Mesodermal cell (in vitro differentiated cells): Measurements from ENCODE around the gene NCAPG2.

Source experiments
- H3K27ac ChIP-seq: 2 replicates; pipeline ENCODE4 v1.7.0; 2013; ENCODE audit warnings: mild to moderate bottlenecking, low read depth, low read length, moderate library complexity; ENCODE audit not compliant: severe bottlenecking
- H3K36me3 ChIP-seq: 2 replicates; pipeline ENCODE4 v1.7.1; 2013; ENCODE audit warnings: mild to moderate bottlenecking, low read length, moderate library complexity; ENCODE audit not compliant: control insufficient read depth, insufficient read depth
- H3K4me1 ChIP-seq: one replicate; pipeline ENCODE4 v1.7.1; 2013; ENCODE audit warnings: mild to moderate bottlenecking, low read length; ENCODE audit not compliant: insufficient read depth, control insufficient read depth, poor library complexity, severe bottlenecking
- H3K4me3 ChIP-seq: 2 replicates; pipeline ENCODE4 v1.7.0; 2013; ENCODE audit warnings: low read length, control low read depth, mild to moderate bottlenecking; ENCODE audit not compliant: insufficient read depth, poor library complexity, severe bottlenecking; ENCODE audit errors: extremely low read depth
- H3K9me3 ChIP-seq: 2 replicates; pipeline ENCODE4 v1.7.1; 2013; ENCODE audit warnings: mild to moderate bottlenecking, low read length, moderate library complexity; ENCODE audit not compliant: control insufficient read depth
- WGBS, 2 experiments: methylation state at CpG; one replicate each; pipeline ENCODE4 v1.1.5; 2013; ENCODE audit warnings: missing lambda C conversion rate in 2 of 2; ENCODE audit not compliant: insufficient coverage in 2 of 2; 5-methylcytosine and 5-hydroxymethylcytosine counted together

The NCAPG2 gene

DNA sequence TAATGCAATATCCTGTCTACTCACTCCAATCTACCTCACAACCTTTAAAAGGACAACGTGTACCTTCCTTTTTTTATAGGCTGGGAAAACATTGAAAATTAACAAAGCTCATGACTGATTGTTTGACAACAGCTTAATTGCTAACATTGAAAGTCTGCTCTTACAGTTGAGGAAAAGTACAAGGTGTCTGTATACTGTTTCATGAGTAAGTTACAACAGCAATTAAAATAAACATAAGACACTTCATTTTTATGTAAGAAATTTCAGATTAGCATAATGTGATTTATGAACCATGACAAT is 28.6 kb upstream of the NCAPG2 start:
- 40% methylated on average over 1 of the region's 1 CpG; no CpG with 5 or more reads in 1 of the 2 experiments for WGBS, 2 experiments
- no peaks in the 10 kb centered on the region for H3K4me1 ChIP-seq
- H3K4me3 ChIP-seq: no peak overlapping the region
- no peak overlapping the region for H3K27ac ChIP-seq
- no peaks in the 10 kb centered on the region for H3K9me3 ChIP-seq
- peaks cover 71% of the 10 kb centered on the region for H3K36me3 ChIP-seq

DNA sequence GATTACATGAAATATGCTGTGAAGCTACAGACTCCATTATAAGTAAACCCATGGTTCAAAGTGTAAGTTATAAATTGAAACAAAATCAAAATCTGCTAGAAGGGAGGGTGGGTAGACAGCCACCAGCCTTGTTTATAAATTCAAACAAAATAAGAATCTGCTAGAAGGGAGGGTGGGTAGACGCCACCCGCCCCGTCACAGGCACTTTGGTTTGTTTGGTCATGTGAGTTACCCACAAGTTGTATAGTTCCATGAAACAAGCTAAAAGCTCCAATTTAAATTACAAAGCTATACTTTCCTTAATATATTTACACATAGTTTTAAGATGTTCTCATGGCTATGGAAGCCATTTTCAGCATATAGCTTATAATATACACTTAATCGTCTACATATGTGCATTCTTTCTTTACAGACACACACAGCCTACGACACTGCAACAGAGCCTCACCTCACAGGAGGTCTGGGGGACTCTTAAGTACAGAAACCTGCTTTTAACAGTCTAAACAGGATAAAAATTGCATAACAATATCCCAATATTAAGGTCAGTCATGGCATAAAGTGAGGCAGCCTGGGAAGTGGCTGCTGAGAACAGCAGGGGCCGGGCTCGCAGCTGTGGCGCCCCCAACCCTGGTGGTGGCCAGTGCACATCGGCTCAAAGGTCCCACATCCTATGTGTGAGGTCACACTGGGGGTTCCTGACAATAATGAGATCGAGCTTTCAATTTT is 28.1 kb upstream of the NCAPG2 start:
- Histone ChIP-seq H3K4me1 (no peaks in the 10 kb centered on the region), H3K27ac (no peak overlapping the region), H3K4me3 (no peak overlapping the region), H3K9me3 (no peaks in the 10 kb centered on the region), H3K36me3 (peaks cover 67% of the 10 kb centered on the region)
- WGBS, 2 experiments: 71 to 79% methylated on average over 6 of the region's 10 CpGs

DNA sequence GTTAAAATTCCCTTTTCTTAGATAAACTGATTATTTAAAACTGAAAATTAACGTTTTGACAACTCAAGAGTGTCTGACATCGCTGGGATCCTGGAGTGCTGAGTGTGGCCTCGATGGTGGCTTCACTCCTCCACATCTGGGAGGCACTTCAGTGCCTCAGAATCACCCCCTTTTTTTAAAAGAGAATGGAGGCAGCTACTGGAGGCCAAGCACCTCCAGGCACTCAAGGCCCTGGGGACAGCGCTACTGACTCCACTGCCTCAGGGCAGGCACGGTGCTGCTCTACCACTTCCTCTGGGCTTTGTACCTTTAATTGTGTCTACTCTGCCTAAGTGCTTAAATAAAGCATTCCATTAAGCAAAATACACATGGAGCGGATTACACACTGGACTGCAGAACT is 27.2 kb upstream of the NCAPG2 start:
- H3K9me3 ChIP-seq: no peaks in the 10 kb centered on the region
- H3K36me3 ChIP-seq: peaks cover 59% of the 10 kb centered on the region
- no peak overlapping the region for H3K27ac ChIP-seq
- WGBS, 2 experiments: 94 to 97% methylated on average over 4 to 6 of the region's 6 CpGs
- H3K4me1 ChIP-seq: no peaks in the 10 kb centered on the region
- H3K4me3 ChIP-seq: no peak overlapping the region

DNA sequence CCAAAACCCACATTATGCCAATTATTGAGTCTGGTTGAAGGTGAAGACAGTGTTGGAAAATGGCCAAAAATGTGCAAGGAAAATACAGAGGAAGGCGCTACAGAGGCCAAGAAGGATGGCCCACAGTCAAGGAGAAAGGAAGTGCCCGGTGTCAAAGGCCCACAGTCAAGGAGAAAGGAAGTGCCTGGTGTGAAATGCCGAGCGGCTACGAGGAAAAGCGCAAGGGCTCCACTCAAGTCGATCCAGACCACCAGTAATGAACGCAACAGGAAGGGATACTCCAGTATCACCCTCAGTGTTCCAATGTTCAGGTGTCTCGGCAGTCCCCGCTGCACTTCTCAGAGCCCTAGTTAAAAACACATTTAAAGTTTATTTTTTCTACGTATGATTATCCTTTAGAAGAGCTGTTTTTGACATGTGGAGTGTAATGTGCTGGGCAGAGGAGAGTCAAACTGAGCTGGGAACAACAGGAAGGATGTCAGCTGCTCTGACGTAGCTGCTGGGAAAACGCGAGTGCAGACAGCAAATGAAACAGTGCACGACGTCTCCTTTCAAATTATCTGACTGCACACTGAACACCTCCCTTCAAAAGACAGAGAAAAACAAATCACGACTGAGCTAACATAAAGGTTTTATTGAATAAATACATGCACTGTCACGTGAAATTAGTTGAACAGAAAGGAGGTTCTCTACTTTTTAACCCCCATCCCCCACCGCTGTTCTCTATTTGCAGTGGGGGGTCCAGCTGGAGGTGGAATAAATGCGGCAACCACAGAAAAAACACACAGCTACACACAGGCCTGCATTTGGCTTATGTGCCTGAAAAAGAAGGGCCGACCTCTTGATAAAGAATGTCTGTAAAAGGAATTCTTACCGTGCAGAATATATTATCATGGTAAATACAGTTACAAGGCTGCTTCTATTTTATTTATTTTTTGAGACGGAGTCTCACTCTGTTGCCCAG is 26.1 kb upstream of the NCAPG2 start:
- peak overlapping the region; percentile 29 for H3K27ac ChIP-seq
- H3K9me3 ChIP-seq: no peaks in the 10 kb centered on the region
- H3K36me3 ChIP-seq: peaks cover 50% of the 10 kb centered on the region
- WGBS, 2 experiments: 85 to 93% methylated on average over 11 to 16 of the region's 23 CpGs
- no peak overlapping the region for H3K4me3 ChIP-seq
- H3K4me1 ChIP-seq: no peaks in the 10 kb centered on the region

DNA sequence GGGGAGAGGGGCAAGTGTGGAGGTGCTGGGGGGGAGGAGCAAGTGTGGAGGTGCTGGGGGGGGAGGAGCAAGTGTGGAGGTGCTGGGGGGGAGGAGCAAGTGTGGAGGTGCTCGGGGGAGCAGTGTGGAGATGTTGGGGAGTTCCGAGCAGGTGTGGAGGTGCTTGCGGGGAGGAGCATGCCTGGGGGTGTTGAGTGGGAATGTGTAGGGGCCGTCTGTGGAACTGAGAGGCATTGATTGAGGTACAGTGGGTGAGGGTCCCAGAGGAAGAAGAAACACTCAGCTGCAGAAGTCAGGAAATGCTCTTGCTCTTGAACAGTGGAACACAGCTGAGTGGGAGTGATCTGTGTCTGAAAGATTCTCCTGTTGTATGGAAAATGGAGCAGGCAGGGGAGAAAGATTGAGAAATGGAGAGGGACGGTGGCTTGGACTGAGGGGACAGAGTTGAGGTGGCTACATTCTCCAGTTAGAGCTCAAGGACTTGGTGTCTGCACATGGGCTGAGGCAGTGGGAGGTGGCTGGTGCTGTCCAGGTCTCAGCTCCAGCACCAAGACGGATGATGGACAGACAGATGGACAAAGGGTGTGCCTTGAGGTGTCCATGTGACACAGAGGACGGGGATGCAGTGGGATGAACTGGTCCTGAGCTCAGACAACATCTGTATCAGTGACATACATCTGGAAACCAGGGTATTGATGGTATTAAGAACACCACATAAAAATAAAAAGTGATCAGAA is 25.2 kb upstream of the NCAPG2 start:
- Histone ChIP-seq H3K36me3 (peaks cover 43% of the 10 kb centered on the region), H3K9me3 (no peaks in the 10 kb centered on the region), H3K4me1 (no peaks in the 10 kb centered on the region), H3K27ac (no peak overlapping the region), H3K4me3 (no peak overlapping the region)
- WGBS, 2 experiments: 89 to 93% methylated on average over 5 to 6 of the region's 7 CpGs

DNA sequence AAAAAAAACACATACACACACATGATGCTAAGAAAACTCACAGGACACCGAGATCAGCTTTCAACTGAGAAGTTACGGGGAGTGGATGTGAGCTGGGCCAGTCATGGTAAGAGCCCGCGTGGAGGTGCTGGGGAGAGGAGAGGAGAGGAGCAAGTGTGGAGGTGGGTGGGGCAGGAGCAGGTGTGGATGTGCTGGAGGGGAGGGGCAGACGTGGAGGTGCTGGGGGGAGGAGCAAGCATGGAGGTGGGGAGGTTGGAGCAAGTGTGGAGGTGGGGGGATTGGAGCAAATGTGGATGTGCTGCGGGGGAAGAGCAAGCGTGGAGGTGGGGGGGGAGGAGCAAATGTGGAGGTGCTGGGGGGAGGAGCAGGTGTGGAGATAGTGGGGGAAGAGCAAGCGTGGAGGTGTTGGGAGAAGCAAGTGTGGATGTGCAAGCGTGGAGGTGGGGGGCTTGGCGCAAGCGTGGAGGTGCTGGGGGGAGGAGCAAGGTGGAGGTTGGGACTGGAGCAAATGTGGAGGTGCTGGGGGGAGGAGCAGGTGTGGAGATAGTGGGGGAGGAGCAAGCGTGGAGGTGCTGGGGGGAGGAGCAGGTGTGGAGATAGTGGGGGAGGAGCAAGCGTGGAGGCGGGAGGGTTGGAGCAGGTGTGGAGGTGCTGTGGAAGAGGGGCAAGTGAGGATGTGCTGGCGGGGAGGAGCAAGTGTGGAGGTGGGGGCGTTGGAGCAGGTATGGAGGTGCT is 24.5 kb upstream of the NCAPG2 start:
- Histone ChIP-seq H3K4me3 (no peak overlapping the region), H3K27ac (no peak overlapping the region), H3K4me1 (no peaks in the 10 kb centered on the region), H3K36me3 (peaks cover 36% of the 10 kb centered on the region), H3K9me3 (no peaks in the 10 kb centered on the region)
- 92 to 93% methylated on average over 8 to 14 of the region's 16 CpGs for whole genome bisulfite sequencing, 2 experiments

DNA sequence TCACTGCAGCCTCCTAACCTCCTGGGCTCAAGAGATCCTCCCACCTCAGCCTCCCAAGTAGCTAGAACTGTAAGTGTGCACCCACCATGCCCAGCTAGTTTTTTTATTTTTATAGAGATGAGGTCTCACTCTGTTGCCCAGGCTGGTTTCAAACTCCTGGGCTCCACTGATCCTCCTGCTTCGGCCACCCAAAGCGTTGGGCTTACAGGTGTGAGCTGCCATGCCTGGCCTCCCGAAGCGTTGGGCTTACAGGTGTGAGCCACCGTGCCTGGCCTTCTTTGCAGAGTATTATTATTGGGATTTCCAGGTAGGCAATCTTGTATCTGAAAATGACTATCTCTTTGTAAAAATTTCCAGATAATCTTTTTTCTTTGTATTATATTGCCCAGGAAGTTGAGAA is 23.1 kb upstream of the NCAPG2 start:
- no peak overlapping the region for H3K4me3 ChIP-seq
- H3K4me1 ChIP-seq: no peaks in the 10 kb centered on the region
- 87 to 93% methylated on average over 3 to 4 of the region's 5 CpGs for WGBS, 2 experiments
- peaks cover 26% of the 10 kb centered on the region for H3K36me3 ChIP-seq
- H3K9me3 ChIP-seq: no peaks in the 10 kb centered on the region
- H3K27ac ChIP-seq: no peak overlapping the region

DNA sequence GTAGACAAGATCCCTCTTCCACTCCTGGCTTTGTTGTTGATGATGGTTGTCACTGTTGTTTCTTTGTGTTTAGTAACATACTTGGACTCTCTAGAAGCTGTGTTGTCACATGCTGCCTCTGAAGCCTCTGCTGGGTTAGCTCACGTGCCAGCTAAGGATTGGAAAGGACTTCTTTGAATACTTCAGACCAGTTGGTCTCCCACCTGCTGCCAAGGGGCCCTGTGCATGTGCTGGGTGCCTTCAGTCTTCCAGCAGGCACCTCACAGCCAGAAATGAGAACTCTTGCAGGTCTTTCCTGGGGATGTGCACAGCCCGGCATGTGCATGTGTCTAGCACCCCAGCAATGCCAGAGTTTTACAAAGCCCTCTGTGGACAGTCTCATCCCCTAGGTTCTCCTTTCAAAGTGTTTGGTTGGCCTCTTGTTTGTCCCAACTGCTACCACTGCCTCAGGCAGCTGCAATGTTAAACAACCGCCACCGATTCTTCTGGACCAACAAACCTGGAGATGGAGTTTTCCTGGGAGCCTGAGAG is 21.7 kb upstream of the NCAPG2 start:
- Histone ChIP-seq H3K4me1 (no peaks in the 10 kb centered on the region), H3K4me3 (no peak overlapping the region), H3K27ac (no peak overlapping the region), H3K36me3 (peaks cover 13% of the 10 kb centered on the region), H3K9me3 (no peaks in the 10 kb centered on the region)
- WGBS, 2 experiments: 84 to 91% methylated on average over 3 to 4 of the region's 4 CpGs

DNA sequence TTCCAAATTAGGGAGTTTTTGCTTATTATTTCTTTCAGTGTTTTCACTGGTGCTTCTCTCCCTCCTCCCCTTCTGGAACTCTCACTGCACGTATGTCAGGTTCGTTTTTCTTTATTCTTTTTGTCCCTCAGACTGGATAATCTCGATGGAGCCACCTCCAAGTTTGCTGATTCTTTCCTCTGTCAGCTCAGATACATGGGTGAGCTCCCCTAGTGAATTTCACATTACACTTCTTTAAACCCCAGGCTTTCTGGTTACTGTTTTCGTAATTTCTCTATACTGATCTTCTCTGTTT is 20.8 kb upstream of the NCAPG2 start:
- H3K4me1 ChIP-seq: no peaks in the 10 kb centered on the region
- no peak overlapping the region for H3K27ac ChIP-seq
- no peak overlapping the region for H3K4me3 ChIP-seq
- no peaks in the 10 kb centered on the region for H3K9me3 ChIP-seq
- peaks cover 6% of the 10 kb centered on the region for H3K36me3 ChIP-seq
- WGBS, 2 experiments: 85 to 86% methylated on average over 4 of the region's 4 CpGs
